GM18867 (cell line): ENCODE measurements around the gene SORCS1.

Experiments
- ATAC-seq: cut with Tn5 transposase; IDR thresholded peaks from one replicate; pipeline ENCODE4 v1.9.1; 2021; ENCODE audit warnings: mild to moderate bottlenecking, moderate library complexity; ENCODE audit not compliant: unreplicated experiment

Gene SORCS1

DNA sequence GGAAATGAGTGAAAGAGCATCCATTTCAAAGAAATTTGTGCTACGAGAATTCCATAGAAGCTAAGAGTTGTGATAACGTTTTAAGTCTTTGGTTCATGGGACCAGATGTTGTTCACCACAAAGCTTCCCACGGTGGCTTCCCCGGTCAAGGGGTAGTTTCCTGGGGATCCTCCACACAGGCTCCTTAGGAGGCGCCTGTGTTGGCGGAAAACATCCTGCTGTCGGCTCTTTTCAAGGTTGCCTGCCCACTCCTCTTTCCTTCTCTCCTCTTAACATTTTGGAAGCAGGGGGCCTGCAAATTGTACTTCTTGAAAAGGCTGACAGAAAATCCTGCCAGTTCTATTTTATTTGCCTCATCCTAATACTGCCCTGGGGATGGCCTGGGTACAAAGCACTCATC is 398.6 kb downstream of the SORCS1 start:
- ATAC-seq, result no peak

DNA sequence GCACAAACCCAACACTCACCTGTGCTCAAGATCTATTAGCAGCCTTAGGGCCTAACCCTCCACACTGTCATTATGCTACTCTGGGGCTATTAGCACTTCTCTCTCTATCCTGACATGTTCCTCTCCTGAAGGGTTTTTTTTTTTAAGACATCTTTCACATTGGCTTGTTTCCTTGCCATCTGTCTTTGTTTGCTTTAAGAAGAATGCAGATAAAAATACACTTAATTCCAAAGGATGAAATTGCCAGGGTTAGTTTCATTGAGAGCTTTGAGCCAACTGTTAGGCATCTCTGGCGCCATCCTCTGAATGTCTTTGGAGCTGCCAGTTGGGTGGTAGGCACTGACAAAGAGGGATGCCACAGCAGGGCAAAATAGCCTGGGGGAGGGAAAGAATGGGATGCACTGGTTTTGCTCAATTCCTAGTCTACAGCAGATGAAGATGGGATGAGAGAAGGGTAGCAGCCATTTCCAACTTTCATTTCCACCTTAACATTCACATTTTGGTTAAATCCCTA is 399.2 kb downstream of the SORCS1 start:
- ATAC-seq, result no peak

DNA sequence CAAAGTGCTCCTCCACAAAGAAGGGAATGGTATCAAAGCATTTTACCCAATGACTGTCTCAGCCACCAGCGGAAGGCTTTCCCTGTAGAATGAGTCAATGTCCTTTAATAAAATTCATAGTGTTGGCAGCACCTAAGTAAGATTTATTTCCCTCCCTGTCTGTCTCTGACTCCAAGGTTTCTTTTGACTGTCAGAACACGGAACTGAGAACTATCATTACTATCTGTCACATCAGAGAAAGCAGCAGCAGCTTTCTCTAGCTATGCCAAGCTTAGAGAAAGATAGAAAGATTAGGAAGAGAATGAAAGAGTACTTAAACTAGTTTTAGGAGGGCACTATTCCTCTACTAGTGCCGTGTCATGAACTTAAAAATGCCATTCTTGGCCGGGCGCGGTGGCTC is 400.1 kb downstream of the SORCS1 start:
- ATAC-seq, result no peak

DNA sequence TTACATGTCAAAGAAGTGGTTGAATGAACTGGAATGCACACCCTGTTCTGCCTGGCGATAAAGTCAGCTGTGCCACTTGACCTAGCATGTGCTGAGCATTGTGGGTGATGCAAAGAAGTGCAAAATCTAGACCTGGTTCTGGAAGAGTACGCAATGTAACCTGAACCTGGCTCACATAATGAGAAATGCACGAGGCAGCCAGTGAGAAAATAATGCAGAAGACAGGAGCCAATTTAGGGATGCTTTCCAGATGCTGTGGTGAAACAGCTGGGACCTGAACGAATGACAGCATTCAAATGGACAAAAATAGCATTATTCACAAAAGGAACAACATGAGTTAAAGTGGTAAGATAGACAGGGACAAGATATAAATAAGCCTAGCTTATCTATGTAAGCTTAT is 402.6 kb downstream of the SORCS1 start:
- ATAC-seq, result no peak

DNA sequence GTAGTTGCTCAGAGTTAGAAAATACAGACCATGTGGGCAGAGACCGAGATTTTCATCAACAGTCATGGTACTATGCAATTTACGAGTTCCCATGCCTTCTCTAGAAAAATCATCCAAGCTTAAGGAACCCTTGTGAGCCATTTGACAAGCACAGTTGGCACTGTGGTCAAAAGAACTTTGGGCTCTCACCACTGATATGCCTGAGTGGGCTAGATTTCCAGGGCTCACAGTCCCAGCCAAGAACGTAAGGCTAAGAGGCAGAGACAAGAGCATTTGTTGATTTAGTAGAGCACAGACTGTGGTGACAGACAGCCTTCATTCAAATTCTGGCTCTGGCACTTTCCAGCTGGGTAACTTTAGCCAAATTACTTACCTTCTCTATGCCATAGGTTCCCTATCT is 407.0 kb downstream of the SORCS1 start:
- no peak for ATAC-seq

DNA sequence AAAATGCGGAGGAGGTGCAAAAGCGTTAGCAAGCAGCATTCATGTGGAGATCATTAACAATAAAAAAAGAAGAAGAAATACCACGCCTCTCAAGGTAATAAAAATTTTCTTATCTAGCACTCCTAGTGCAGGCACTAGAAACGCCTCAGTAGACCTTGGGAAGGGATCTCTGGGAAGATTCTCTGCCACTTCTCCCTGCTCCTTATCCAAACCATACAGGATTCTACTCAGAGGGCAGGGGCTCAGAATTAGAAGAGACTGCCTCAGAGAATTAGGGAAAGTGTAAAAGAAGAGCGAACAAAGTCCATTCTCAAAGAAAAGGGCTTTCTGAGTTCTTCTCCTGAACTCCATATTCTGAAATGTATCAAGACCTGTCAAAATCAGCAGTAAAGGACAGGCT is 413.4 kb downstream of the SORCS1 start:
- ATAC-seq, result no peak

DNA sequence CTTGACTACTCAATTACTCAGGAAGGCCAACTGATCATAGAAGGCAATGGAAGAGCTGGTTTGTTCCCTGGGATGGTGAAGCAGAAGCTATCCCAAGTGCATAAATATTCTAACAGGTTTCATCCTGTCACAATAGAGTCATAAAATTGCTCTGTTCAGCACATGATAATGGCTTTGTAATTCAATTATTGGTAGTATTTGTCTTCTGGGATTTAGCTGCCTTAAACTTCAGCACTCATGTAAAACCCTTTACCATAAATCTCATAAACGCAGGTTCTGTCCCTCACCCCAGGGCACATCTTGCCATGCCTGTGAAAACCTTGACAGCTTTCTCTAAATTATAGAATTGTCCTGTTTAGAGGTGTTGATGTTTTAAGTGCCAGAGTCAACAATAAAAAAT is 417.6 kb downstream of the SORCS1 start:
- no peak for ATAC-seq

DNA sequence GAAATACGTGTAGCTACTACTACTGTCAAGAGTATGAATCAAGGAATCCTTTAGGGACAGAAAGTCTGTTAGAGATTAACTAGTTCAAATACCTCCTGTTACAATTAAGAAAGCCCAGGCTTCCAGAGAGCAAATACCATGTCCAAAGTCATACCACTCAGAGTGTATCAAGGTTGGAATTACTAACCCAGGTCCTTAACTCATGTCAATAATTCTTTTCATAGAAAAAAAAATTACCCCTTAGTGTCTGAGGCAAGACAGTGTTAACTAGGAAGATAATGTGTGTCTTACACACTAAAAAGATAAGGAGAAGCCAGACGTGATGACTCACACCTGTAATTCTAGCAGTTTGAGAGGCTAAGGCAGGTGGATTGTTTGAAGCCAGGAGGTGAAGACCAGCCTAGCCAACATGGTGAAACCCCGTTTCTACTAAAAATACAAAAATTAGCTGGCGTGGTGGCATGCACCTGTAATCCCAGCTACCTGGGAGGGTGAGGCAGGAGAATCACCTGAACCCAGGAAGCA is 423.4 kb downstream of the SORCS1 start:
- ATAC-seq, result no peak

DNA sequence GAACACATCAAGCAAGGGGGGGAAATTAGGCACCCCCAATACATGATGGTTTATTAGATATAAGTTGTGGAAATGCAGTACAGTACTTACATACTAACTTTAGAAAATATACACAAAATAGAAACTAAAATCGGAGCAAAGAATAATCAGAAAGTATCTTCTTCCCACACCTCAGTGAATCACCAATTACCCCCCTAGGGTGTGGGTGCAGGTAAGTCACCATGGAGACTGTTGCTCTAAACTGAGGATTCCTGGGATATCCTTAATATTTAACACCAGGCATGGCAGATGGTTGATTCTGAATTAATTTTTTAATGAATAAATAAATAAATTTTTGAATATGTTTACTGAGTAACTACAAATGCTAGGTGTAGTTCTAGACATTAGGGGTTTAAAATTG is 424.4 kb downstream of the SORCS1 start:
- no peak for ATAC-seq

DNA sequence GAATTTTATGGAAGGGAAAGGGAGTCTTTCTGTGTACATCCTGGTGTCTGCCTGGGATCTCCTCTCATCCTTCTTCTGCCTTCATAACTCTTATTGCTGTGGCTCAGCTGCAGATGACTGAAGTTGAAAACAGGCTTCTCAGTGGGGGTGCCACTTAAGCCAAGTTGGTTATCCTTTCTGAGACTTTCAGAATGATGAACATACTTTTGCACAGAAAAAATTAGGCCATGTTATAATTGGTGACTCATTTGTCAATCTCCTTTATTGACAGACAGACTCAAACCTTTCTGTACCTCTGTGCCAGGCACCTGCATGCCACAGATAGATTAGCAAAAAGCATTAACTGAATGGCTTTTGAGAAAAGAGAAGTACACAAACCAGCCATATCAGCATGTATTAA is 430.3 kb downstream of the SORCS1 start:
- ATAC-seq, result no peak

DNA sequence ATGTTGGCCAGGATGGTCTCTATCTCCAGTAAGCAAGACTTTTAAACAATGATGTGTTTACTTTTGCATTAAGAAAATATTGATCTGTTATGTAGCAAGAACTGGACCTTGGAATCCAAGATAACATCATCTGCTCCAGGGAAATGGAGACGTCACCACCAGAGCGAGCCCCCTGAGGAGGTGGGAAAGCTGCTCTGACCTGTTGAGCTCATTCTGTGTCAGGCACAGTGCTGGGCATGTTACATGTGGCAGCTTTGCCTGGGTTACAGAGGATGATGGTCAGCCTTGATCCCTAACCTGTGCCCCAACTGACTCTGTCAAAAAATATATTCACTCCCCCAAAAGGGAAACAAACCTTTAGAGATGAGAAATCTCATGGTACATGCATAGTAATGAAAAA is 436.3 kb downstream of the SORCS1 start:
- ATAC-seq, result no peak

DNA sequence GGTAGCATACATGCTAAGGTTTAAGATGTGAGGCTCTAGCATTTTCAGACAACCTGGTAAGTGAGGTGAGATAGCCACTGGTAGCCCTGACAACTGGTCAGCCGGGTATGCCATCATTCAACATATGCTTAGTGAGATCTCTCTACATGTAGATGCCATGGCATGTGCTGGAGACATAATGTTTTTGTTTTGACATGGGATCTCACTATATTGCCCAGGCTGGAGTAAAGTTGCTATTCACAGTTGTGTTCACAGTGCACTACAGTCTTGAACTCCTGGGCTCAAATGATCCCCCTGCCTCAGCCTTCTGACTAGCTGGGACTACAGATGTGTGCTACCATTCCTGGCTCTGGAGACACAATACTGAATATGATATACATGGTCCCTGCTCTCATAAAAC is 437.3 kb downstream of the SORCS1 start:
- ATAC-seq, result no peak

DNA sequence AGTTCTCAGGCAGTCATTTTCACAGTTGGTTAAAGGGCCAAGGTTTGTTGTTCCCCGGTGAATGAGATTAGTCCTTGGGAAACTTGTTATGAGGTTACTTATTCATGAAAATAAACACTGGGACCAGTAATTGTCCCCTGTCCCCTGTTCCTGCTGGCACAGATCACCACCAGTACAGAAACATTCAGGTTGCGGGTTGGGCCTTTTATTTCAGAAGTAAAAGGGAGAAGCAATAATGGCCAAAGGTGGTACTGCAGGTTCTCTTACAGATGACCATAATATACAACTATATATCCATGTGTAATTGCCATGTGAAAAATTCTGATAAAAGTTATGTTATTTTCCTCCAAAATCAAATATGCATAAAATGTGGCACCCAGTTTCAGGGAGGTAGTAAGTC is 442.0 kb downstream of the SORCS1 start:
- no peak for ATAC-seq

DNA sequence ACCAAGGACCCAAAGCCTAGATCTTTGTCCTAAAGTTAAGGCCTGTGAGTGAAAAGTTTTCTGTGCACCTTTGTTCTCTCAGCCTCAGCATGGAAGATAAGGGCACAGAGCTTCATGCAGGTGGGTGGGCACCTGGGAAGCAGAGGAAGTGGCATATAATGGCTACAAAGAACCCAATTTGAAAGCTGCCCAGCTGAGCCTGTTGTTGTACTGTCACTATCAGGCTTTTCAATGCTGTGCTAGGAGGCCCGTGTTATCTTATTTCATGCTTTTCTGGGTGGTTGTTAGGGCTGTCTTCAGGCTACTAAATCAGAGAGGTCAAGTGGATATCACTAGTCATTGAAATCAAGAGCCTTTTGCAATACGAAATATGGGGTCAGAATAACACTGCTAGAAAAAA is 443.8 kb downstream of the SORCS1 start:
- no peak for ATAC-seq

DNA sequence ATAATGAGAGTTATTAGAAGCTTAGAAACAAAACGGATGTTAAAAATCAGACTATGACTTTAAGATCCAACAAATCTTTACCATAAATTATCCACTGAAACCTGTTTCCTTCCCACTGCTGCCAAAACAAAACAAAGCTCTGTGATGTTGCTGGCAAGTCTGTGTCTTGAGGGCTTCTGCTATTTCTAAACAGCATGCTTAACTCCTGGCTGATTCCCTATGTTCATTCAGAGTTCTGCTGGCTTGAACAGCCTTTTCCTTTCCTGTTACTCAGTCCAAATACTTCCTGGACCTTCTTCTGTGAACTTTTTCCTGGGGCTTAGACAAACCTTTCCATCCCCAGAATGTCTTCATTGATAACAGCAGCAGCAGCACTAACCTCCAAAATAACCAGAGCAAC is 448.1 kb downstream of the SORCS1 start:
- no peak for ATAC-seq

DNA sequence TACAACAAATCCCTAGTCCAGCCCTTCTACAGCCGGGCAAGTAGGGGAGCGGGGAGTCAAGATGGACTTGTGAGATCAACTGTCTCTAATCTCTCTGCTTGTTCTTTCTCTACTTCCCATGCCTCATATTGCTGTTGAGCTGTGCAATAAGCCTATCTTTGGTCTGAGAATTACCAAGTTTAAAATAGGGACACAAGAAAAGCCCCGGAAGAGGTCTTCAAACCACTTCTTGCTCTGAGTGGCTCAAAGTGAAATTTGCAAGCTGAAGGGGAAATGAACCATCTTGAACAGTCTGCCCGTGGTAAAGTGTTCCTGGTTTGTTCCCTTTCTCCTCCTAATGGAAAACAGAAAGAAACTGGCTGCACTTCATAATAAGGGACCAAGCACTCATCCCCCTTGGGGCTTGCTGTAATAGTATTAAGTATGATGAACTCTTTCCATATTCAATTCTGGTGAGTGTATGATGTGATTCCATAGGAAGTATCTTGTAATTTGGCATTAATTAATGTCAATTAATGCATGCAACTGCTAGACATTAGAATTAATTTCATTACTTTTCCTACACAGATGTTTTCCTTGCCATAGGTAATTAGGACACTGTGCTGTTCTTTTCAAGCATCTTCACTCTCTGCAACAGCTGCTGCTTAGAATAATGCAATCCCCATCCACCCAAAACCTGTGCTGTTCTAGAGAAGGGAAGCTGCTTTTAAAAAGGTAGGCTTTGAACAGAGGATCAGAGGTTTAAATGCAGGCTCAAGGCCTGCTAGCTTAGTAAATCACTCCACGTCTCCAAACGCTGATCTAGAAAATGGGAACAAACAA is 449.6 kb downstream of the SORCS1 start:
- ATAC-seq, result no peak

DNA sequence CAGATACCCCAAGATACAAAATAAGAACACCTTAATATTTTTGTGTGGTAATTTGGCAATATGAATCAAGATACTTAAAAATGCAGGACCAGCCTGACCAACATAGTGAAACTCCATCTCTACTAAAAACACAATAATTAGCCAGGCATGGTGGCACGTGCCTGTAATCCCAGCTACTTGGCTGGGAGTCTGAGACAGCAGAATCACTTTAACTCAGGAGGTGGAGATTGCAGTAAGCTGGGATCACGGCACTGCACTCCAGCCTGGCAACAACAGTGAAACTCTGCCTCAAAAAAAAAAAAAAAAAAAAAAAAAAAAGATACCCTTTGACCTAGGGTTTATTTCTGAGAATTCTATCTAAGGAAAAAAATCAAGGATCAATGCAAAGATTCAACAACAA is 450.7 kb downstream of the SORCS1 start:
- ATAC-seq, result no peak

DNA sequence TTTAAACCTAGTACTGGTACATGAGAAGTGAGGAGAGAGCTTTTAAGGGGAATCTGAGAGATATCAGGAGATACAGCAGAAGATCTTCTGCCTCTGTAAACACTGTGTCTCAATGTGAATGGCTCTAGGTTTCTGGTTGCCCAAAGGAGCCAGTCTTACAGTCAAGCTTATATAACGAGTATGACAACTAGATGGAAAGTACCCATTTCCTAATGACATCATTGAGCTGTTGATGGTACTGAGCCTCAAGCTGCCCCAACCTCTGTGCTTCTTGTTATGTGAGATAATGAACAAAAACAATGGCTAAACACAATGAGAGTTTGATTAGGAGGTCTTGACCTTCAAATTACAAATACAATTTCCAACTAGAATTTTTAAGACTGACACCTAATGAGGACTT is 451.5 kb downstream of the SORCS1 start:
- peak; percentile 58 for ATAC-seq

DNA sequence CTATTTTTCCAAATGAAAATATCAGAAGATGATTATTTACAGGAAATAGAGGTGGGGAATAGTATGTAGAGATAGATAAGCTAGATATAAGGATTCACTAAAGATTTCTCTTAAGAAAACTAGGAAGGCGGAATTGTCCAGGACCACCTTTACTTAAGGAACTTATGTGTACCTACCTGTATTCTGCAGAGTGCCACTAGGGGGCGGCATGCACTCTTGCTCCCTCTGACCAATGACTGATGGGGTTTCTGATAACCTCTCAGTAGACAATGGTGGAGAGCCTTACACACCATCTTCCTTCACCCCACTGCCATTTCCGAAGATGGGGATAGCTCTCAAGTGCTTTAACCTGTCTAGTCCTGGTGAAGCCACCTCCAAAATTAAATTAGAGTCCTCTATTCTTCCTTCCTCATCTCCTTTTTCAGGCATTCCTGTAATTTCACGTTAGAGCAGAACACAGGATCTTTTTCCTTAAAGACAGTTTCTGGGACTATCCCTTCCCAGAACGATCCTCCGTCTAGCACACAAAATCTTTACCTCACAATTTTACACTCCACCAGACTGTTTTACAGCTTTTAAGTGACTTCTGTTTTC is 453.1 kb downstream of the SORCS1 start:
- peak; percentile 79 for ATAC-seq

DNA sequence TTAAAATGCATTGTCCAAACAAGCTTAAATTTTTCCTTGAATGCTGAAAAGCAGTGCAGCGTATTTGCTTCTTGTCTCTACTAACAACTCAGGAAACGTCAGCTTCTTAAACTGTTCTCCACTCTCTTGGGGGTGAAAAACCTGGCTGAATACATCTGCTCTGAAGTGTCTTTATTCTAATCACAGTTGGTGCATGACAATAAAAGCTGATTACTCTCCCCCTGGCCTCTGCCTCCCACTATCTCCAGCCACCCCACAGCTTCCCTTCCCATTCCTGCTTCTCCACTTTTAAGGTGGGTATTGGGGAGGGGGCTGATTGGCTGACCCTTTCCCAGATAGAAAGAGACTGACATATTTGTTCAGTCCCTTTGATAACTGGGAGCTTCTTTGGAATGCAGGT is 456.0 kb downstream of the SORCS1 start:
- no peak for ATAC-seq

DNA sequence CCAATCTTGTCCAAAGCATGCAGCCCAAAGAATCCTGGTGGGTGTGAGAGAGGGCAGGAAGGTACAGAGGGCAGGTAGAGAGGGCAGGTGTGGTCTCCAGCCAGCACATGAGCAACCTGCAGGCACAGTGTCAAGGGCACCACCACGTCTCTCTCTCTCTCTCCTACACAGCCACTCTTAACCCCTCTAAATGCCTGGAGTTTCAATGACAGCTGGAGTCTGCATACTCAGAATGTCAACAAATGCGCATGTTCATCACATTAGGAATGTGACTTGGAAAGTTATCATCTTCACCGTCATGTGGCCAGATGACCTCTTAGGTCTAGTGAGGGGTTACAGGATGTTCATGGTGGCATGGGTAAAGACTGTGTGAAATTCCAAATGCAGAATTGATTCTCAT is 456.8 kb downstream of the SORCS1 start:
- ATAC-seq, result no peak

DNA sequence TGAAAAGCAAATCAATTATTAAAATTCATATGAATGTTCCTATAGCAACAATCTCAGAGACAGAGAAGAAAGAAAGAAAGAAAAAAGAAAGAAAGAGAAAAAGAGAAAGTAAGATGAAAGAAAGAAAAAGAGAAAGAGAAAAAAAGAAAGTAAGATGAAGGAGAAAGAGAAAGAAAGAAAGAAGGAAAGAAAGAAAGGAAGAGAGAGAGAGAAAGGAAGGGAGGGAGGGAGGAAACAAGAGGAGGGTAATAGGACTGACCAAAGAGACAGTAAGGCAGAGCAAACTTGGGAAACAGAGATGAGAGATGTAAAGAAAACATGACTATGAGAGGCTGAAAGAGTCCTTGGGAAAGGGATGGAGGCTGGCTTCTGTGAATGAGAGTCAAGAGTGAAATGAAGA is 458.4 kb downstream of the SORCS1 start:
- ATAC-seq, result no peak
